ENCODE measurements around the gene TMEM147.

TMEM147 gene

GRCh38 chr19:35521124-35521743, 24.2 kb upstream of the TMEM147 start:
- no peak for DNase-seq

GRCh38 chr19:35522745-35523327, 22.6 kb upstream of the TMEM147 start:
- no peak for DNase-seq

GRCh38 chr19:35524181-35524837, 21.1 kb upstream of the TMEM147 start:
- DNase-seq: no peak

GRCh38 chr19:35525873-35526272, 19.6 kb upstream of the TMEM147 start:
- no peak for DNase-seq

GRCh38 chr19:35528218-35529038, 17.0 kb upstream of the TMEM147 start, which contains the start of gene SBSN:
SBSN (minus strand) TSS chr19:35528311; CDS start chr19:35528281, 30 bp downstream.
- DNase-seq: no peak

GRCh38 chr19:35529241-35530218, 15.9 kb upstream of the TMEM147 start:
- DNase-seq: no peak

- DNase-seq: no peak
These were observed 14.1 kb upstream of the TMEM147 start for GRCh38 chr19:35531291-35531690.

GRCh38 chr19:35533201-35533821, 12.1 kb upstream of the TMEM147 start, which contains the start of gene GAPDHS:
GAPDHS (plus strand) TSS chr19:35533456; CDS start chr19:35533528, 72 bp downstream.
- no peak for DNase-seq

GRCh38 chr19:35533822-35534392, 11.5 kb upstream of the TMEM147 start:
- DNase-seq: no peak

- DNase-seq: no peak
These were observed 10.5 kb upstream of the TMEM147 start for GRCh38 chr19:35534803-35535480.

GRCh38 chr19:35539314-35539713, 6.1 kb upstream of the TMEM147 start:
- DNase-seq: no peak

- DNase-seq: no peak
These were observed 5.6 kb upstream of the TMEM147 start for GRCh38 chr19:35539850-35540249.

GRCh38 chr19:35540356-35540927, 5.0 kb upstream of the TMEM147 start:
- DNase-seq: no peak

- DNase-seq: no peak
These were observed 3.2 kb upstream of the TMEM147 start for GRCh38 chr19:35542209-35542608.

GRCh38 chr19:35543280-35544109, 1.9 kb upstream of the TMEM147 start:
- DNase-seq: no peak

- no peak for DNase-seq
These were observed 1.2 kb upstream of the TMEM147 start for GRCh38 chr19:35544110-35544802.

- DNase-seq: peak; percentile 71
These were observed 492 bp downstream of the TMEM147 start for GRCh38 chr19:35545855-35546381.

- DNase-seq: no peak
These were observed 1.1 kb downstream of the TMEM147 start for GRCh38 chr19:35546532-35546931.

All from islet precursor cell (in vitro differentiated cells).